Activated gamma-delta T cell (primary cell): Measurements from ENCODE around the gene NANOS2.

Experiments used
- DNase-seq: peaks from one replicate; lab custom pipeline; 2025; lab: John Stamatoyannopoulos, UW

The NANOS2 gene

DNA sequence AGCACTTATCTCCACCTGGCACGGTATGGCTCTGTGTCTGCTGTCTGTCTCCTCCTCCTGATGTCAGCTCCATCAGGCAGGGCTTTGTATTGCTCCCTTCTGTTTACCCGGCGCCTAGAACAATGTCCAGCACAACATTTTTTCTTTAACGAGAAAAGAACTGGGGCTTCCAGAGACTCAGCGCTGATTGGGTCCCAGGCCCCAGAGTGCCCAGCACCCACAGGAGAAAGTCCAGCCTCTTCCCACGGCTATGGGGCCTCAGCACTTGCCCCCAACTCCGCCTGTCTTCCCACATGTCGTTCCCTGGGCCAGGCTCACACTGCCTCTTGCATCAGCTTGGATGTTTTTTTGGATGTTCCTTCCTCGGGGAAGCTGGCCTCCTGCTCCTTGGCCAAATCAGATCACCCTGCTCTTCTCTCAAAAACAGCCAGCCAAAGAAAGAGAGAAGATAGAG, 19.0 kb downstream of the NANOS2 start:
- no peak for DNase-seq

DNA sequence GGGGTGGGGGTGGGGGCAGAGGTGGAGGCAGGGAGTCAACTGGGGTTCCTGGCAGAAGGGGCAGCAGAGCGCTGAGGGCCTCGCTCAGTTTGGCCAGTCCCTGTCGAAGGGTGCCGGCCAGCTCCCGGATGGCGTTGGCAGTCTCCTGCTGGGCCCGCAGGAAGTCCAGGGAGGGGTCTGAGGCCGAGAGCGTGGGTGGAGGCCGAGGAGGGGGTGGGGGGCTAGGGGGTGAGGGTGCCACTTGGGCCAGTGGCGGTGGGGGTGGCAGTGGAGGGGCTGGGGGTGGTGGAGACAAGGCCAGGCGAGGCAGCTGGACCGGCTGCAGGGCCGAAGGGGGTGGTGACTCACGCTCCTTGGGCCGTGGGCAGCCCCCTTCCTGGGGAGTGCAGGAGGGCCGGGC, 23.7 kb downstream of the NANOS2 start:
- no peak for DNase-seq

DNA sequence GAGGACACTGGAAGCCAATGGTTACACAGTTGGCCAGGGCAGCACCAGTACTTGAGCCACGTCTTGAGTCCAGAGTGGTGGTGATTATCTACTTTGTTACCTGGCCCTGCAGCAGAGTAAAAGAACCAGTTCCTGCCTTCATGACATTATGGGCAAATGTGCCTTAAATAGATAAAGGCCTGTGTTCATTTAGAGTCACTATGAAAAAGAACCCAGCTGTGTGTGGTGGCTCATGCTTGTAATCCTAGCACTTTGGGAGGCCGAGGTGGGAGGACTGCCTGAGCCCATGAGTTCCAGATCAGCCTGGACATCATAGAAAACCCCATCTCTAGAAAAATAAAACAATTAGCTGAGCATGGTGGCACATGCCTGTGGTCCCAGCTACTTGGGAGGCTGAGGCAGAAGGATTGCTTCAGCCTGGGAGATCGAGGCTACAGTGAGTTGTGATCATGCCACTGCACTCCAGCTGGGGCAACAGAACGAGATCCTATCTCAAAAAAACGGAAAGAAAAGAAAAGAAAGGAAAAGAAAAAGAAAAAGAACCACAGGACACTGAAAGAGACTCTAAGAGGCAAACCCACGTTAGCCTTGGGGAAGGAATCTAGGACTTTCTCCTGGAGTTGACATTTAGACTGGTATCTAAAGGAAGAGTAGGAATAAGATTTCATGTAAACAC, 25.2 kb downstream of the NANOS2 start:
- no peak for DNase-seq

DNA sequence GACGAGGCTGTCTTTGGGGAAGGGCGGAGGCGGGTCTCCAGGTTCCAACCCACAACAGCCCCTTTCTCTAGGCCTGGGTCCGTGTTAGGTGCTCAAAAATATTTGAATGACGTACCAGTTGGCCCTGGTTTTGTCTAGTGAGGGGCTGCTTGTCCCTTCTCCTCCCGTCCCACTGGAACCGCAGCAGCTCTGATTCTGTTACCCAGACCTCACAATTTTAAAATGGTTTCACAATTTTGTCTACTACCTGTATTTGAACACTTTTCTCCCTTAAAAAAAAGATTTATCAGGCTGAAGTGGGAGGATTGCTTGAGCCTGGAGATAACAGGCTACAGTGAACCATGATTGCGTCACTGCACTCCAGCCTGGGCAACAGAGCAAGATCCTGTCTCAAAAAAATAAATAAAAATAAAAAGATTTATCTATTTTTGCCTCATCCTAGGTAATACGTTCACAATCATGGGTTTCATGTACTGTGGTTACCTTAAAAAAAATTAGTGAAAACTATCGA, 27.3 kb downstream of the NANOS2 start:
- no peak for DNase-seq

DNA sequence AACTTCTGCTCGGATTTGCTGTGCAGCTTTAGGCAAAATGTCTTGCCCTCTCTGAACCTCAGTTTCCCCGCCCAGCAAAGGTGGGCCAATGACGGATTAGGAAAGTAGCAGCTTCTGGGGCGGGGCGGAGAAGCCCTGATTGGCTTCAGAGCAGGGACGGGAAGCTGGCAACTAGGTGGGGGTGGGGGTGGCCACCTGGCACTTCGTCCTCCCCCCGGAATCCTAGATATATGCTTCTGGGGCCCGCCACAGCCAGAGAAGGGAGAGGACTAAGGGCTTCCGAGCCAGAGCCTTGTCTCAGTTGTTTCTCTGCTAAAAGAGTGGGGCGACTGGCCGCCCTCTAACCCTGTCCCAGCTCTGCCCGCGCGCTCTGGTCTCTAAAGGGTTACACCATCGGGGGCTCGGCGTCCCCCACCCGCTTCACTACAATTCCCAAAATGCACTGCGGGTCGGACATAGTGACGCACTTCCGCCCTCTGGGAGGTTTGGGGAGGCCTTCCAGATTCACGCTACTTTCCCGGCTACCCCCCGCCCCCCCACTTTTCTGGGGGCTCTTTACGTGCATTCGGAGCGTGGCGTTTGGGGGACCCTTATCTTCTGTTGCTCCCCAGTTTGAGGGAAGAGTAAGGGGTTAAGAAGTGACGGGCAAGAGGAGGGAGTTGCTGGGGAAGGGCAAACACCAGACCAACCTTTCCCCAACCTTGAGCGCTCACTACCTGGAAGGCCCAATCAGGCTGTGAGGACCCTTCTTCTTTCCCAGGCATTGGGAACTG, 28.0 kb downstream of the NANOS2 start:
- peak; percentile 51 for DNase-seq

DNA sequence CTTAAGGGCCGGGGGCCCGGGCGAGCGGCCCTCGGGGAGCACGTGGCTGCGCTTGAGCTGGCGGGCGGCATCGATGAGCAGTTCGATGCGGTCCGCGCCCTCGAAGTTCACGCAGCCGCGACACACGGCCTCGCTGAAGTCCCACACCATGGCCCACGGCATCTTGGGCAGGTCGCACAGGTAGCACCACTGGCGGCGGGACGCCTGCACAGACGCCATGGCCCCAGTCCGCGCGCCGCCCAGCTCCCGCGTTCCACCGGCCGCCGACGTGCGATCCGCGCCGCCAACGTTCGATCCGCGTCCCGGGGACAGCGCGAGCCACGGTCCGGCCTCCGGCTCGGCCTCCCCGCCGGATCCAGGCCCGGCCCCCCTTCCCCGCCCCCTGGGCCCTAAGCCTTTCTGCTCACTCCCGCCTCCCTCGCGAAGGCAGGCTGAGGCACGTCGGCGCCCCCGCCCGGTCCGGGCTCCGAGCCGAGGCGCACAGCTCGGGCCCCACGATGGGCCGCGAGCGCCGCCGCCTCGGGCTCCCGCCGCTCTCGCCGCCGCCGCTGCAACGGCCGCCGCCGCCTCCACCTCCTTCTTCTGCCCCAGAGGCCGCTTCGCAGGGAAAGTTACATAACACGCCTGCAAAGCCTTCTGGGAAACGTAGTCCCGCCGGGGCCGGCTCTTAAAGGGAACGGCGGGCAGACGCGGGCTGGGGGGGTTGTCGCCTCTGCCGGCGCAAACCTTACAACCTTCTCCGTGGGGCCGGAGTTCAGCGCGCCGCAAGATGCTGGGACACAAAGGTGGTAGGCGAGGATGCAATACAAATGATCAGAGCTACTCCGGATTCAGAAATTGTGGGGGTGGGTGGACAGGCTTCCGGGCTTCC, 28.8 kb downstream of the NANOS2 start, which contains the start of gene IRF2BP1:
IRF2BP1 (minus strand) TSS at position 586 of the 871 bp plus-strand sequence; CDS start at position 219, 367 bp downstream.
- DNase-seq = peak; percentile 62

DNA sequence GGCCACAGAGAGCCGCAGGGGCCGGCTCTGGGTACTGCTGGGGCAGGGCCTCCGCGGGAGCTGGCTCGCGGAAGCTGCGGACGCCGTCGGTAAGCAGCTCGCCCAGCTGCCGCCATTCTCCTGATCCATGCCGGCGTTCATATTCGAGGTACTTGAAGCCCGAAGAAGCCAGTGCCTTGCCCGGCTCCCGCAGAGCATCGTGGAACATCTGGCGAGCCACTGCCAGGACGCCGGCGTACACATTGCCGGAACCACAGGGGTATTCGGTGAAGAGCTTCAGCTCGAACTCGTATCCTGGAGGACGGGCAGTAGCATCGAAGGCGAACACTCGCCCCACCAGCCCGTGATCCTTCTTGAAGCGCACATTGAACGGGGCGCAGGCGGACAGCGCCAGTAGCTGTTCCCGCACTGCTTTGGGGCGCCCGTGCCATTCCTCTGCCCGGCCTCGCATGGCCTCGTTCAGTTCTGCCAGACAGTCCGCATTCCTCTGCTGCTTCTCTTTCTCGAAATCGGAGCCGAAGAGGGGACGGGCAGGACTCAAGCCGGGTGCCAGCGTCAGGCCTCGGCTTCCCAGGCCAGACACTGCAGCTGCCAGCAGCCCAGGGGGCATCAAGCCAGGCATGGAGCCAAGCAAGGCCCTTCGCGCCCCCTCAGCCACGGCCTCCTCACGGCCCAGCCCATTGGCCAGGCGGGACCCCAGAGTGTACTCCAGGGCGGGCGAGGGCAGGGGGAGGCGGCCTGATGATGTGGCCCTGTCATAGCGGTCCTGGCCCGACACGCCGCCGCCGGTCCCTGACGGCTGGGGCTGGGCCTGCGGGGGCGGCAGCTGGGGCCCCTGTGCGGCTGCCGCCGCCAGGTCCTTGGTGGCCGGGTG, 29.7 kb downstream of the NANOS2 start:
- no peak for DNase-seq

DNA sequence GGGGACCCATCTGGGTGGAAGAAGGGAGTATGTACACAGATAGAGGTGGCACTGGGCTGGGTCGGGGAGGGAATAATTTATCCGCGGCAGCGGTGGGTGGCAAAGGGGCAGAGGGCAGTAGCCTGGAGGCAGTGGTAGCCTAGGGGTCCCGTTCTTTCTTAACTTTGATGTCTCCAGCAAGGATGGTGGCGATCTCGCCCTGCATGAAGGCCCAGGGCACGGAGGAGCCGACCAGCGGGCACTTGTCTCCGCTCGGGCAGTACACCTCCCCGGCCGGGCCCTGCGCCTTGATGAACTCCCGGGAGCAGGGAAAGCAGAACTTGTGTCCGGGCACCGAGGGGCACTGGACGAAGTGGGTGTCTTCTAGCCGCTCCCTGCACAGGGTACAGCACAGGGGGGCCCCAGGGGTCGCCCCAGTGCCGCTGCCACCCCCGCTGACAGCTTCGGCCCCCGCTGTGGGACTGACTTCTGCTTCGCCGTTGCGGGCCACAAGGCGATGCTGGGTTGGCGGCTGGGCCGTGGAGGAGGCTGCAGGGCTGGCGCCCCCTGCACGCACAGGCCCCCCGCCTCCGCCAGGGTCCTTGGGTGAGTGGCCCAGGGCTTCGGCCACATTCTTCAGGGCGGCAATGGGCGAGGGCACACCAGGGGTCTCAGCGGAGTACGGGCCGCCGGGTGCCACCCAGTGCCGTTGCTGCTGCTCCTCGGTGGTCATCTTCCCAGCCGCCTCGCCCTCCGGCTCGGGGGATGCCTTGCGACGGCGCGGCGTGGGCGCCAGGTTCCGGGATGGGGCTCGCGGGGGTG, 30.5 kb downstream of the NANOS2 start:
- no peak for DNase-seq

DNA sequence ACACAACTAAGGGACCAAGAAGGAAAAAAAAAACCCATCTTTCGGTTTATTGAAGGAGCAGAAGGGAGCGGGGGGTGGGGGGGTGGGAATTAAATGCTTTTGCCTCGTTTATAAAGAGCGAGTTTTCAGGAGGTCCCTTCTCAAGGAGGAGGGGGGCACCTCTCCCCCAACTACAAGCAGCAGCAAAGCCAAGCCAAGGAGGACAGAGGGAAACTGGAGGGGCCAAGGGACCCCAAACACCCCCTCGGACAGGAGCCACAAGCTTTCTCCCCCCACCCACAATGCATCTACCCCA, 31.0 kb downstream of the NANOS2 start:
- no peak for DNase-seq

DNA sequence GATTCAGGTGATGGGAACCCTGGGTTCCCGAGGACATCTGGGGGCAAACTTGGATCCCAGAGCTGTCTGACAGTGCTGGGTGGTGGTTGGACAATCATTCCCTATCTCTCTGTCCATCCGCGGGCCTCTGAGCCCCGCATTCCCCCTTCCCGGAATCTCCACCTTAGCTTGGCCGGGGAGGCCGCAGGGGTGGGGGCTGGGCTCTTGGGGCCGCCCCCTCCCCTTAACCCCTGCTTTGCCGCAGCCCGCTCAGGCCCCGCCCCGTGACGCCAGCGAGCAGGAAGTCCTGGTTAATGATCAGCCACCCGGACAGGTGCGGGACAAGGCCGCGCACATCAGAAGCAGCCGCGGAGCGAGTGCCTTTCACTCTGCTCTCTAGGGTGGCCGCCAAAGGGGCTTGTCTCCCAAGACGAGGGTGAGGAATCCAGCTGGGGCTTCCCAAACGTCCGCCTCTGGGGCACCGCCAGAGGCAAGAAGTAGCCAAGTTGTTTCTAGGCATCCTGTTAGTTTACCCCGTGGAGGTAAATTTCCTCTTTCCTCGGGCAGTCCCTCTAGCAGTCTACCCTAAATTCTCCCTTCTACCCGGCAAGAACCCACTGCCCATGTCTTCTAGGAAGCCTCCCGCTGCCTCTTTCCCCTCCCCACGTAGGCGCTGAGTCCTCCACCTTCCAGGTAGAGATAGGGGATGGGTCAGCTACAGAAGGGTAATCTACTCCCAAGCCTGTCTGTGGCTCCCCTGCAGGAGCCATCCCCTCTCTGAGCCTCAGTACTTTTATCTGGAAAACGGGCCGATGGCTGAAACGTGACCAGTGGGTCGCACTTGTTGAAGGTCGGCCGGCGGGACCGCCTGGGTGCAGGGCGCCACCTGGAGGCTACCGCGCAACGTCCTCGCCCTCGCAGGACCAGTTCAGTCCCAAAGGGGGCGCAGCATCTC, 31.7 kb downstream of the NANOS2 start:
- peak; percentile 49 for DNase-seq

DNA sequence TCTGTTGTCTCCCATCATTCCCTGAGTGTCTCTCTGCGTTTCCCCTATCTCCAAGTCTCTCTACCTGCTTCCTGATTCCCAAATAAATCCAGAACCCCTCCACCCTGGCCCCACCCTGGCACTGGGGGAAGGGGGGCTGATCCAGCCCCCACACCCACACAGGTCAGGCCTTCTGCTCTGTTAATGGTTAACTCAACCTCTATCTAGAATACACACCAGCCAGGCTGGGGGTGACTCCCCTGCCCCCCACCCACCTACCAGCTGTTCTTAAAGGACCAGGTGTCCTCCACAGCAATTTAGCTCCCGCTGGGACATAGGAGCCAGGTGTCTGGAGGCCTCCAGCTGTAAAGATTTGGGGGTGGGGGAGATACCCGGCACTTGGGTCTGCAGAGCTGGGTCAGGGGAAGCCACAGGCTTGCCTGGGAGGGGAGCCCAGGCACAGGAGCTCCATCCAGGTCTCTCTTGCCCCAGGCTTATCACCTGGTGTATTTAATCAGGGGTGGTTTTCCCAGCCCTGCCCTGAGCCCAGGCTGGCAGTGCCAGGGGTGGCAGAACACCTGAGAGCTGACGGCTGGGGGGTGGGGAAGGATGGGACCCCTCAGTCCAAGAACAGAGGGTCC, 32.6 kb downstream of the NANOS2 start:
- no peak for DNase-seq

DNA sequence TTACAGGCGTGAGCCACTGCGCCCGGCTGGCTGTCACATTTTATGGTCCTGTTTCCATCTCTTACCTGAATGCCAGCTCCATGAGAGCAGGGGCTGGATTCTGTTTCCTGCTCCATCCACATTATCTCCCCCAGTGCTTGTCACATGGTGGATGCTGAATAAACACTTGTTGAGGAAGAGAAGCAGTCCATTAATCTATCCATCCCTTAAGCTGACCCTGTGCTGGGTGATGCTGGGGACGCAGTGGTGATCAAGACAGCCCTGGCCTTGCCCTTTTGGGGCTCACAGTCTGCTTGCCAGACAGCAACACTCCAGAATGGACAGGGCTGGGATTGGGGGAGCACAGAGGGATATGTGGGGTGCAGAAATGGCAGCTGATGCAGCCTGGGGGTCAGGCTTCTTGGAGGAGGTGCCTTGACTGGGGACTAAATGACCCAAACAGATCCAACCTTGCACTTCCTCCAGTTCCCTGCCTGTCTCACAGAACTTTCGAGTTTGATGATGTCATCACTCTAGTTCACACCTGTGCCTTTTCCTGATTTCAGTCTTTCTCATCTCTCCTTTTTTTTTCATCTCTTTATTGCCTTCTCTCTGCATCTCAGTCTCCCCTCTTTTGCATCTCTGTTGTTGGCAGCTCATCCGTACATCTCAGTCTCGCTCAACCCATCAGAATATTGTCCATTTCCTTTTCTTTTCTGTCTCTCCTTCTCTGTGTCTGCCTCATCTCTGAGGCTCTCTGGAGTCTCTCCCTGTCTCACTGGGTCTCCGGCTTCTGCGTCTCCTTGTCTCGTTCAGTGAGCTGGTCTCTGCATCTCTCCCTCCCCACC, 33.3 kb downstream of the NANOS2 start:
- DNase-seq = no peak

DNA sequence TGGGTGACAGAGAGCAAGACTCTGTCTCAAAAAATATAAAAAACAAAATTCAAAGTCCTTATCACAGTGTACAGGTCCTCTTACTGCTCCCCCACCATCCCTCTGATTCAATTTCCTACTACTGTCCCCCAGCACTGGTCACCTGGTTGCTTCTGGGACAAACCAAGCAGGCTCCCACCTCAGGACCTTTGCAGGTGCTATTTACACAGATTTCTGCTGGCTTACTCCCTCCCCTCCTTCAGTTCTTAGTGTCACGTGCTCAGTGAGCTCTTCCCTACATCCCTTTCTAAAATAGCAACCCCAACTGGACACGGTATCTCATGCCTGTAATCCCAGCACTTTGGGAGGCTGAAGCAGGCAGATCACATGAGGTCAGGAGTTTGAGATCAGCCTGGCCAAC, 34.6 kb downstream of the NANOS2 start:
- DNase-seq = no peak

DNA sequence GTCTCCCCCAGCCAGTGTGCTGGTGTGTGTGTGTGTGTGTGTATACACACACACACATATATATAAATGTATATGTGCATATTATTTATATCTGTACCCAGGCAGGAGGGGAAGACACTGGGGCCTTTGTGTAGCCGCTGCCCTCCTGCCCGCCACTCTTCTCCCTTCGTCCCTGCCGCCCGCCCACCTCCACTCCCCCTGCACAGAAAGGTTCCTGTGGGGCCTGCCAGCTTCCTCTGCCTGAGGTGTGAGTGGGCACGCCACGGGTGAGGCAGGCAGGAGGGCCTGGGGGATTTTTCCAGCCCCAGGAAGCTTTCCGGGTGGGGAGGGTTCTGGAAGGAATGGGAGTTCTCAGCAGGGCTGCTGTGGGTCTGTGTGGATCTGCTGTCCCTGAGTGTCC, 35.5 kb downstream of the NANOS2 start:
- no peak for DNase-seq

DNA sequence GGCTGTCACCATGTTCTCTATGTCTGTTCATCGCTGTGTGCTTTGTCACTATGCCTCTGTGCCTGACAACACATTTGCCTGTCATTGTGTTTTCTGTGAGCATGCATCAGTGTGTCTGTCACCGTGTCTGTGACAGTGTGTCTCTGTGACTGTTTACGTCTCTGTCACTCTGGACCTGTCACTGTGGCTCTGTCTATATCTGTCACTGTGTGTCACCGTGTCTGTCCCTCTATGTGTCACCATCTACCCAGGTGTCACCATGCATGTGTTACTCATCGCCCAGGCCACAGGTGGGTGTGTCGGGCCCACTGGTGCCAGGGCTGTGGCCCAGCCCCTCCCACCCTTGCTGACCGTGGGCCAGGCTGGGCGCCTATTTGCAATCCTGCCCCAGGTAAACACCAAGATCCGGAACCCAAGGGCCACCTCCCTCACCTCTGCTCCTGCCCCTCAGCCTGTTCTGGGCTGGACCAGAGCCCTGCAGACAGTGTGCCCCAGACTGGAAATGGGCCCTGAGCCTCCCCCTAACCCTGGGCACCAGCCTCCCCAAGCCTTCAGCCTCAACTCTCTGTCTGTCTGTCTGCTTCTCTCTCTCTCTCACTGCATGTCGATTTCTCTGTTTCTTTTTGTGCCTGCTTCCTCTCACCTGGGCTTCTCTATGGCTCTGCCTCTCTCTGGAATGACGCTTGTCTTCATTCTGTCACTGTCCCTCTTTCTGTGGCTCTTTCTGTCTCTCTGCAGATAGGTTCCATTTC, 36.4 kb downstream of the NANOS2 start:
- DNase-seq = no peak

DNA sequence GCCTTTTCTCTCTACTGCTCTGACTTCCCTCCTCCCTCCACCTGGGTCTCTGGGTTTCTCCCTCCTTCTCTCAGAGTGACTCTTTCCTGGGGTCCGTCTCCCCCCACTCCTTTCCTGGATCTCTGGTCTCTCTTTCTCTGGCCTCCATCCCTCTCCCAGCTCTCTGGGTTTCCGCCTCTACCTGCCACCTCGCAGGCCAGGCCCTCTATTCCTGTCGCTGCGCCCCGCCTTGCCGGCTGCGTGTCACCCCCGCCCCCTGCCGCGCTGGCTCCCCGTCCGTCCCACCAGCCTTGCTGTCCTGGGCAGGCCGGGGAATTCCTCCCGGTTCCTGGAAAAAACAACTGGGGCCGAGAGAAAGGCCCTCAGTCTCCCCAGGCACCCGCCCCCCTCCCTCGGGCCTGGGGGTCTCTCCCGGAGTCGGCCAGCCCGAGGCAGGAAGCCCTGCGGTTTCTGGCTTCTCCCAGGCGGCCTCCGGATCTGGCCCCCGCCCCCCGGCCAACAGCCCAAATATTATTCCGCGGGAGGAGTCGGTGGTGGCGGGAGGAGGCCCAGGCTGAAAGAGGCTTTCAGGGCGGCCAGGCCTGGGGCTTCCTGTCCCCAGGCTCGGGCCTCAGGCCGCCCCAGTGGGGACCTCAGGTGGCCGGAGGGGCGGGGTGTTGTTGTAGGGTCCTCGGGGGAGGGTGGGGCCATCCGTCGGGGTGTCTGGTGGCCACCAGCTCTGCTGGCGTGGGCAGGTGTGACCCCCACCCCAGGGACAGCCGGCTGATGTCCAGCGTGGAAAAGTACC, 38.0 kb downstream of the NANOS2 start:
- no peak for DNase-seq

DNA sequence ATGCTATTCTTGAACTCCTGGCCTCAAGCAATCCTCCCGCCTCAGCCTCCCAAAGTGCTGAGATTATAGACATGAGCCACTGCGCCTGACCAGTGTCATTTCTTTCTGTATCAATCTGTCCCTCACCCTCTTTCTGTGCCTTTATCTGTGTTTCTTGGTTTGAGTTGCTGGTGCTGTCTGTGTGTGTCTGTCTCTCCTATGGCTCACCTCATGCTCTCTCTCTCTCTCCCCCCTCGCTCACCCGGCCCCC, 38.5 kb downstream of the NANOS2 start:
- DNase-seq = no peak
